HG03066 (cell line): Measurements from ENCODE around the gene SCNN1B.
"Not testable (repeated sequence)": the region's sequence is repeated elsewhere in the genome, so short reads cannot be mapped to it uniquely, and the experiment has no call there.

Source experiments
- ATAC-seq: cut with Tn5 transposase; IDR thresholded peaks from one replicate; pipeline ENCODE4 v1.9.1; 2021; ENCODE audit warnings: low read depth; ENCODE audit not compliant: unreplicated experiment

Gene SCNN1B

DNA sequence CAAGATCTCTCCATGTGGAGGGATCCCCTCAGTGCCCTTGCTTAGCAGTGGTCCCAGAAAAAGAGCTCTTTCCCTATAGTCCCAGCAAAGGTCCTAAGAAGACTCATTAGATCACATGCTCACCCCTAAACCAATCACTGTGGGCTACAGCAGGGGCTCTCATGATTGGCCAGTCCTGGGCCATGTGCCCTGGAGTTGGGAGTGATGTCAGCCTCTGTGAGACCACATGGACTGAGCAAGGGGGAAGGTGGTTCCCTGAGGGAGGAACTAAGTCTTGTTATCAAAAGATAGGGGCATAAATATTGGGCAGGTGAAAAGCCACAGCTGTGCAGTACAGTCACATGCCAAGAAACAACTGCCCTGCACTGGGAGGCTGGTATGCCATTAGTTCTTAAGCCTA is 51.3 kb downstream of the SCNN1B start:
- ATAC-seq, result no peak

- no peak for ATAC-seq
Observed at GRCh38 chr16:23354246-23354645, 52.1 kb downstream of the SCNN1B start.

DNA sequence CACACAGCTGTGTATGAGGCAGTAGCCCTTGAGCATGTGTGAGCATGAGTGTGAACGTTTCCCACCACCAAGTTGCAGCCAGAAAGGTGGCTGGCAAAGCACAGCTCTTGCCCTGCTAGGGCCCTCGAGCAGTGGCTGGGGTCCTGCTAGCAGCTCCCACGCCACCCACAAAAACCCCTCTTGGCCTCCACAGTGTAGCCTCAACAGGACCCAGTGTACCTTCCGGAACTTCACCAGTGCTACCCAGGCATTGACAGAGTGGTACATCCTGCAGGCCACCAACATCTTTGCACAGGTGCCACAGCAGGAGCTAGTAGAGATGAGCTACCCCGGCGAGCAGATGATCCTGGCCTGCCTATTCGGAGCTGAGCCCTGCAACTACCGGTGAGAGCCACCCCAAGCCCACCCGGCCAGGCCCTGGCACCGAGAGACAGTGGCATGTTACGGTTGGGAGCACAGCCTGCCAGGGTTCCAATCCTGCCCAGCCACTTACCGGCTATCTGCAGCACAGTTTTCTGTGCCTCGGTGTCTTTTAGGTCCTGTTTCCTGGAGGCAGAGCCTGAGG is 53.1 kb downstream of the SCNN1B start:
- ATAC-seq, result no peak

- no peak for ATAC-seq
Observed at GRCh38 chr16:23356941-23357340, 54.8 kb downstream of the SCNN1B start.

GRCh38 chr16:23357761-23358290 is 55.7 kb downstream of the SCNN1B start:
- no peak for ATAC-seq

DNA sequence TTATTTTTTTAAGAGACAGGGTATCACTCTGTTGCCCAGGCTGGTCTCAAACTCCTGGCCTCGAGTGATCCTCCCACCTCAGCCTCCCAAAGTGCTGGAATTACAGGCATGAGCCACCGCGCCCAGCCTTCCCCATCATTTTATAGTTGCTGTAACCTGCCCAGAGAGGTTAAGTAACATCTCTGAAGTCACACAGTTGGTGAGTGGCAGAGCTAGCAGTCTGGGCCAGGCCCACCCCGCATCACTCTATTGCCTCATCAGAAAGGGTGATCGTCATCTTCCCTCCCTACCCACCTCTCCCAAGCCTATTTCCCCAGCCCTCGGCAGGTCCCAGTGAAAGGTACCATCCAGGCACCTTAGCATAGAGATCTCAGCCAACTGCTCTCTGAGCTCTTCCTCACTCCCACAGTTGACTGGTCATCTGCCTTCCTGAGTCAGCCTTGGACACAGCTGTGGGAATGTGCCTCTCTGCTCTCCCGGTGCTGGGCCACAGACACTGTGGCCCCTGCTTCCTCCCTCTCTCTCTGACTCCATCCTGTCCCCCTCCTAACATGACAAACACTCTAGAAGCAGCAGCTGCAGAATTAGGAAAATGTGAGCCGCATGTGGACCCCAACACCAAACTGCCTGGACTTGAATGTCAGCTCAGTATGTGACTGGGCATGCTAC is 57.1 kb downstream of the SCNN1B start:
- ATAC-seq, result no peak

DNA sequence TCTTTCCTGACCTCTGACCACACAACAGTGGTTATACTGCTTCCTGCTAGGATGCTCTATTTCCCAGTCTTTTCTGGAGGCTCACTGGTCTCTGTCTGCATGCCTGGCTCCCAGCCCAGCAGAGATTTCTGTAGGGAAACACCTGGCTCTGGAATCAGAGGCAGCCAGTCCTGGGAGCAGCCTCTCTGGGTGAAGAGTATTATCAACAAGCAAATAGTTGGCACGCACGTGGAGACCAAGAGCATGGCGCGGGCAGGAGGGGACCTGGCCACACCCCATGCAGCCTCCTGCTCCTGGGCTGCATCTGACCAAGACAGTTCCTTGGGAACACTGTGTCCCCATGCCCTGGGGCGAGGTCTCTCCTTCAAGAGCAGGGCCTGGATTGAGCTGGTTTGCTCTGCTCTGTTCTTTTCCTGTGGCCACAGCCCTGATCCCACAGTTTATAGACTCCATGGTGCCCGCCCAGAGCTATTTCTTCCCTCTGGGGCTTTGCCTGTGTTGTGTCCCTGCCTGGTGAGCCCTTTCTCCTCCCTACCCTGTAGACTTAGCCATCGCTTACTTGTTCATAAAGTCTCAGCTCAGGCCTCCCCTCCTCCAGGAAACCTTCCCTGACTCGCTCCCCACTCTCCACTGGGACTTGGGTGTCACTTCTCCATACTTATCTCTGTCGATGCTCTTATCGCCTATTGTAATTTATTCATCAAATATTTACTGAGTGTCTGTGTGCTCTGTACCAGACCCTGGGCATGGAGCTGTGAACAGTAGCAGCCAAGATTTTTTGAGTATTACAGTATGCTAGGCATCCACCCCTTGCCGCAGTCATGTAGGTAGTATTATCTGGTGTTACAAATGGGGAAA is 60.6 kb downstream of the SCNN1B start:
- no peak for ATAC-seq

DNA sequence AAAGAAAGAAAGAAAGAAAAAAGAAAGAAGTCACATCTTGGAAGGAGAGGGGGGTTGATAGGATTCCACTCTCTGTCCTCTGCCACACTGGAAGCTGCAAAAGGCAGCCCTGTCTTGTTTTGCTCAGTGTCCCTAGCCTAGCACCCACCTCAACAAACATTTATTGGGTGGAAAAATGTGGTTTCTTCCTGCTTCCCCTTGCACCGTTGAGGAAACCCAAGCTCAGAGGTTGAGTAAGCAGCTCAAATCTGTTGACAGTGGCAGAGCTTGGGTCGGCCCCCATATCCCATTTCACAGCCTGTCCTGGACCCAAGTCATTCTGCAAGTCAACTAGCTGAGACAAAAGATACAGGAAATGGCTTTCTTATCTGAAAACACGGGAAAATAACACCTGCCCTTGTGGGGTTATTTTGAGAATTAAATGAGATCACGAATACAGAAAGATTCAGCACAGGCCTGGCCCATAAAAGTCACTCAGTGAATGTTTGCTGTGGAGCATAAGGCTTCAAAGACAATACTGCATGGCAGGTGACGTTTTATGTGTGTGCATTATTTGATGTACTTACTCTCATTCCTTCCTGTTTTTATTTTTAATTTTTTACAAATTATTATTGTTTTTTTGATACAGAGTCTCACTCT is 63.6 kb downstream of the SCNN1B start:
- ATAC-seq, result no peak

GRCh38 chr16:23366341-23366740 is 64.2 kb downstream of the SCNN1B start:
- not testable (repeated sequence) for ATAC-seq

- no peak for ATAC-seq
Observed at GRCh38 chr16:23367564-23367963, 65.5 kb downstream of the SCNN1B start.

GRCh38 chr16:23367988-23368387 is 65.9 kb downstream of the SCNN1B start:
- ATAC-seq, result no peak

GRCh38 chr16:23368469-23368868 is 66.4 kb downstream of the SCNN1B start:
- ATAC-seq, result no peak

DNA sequence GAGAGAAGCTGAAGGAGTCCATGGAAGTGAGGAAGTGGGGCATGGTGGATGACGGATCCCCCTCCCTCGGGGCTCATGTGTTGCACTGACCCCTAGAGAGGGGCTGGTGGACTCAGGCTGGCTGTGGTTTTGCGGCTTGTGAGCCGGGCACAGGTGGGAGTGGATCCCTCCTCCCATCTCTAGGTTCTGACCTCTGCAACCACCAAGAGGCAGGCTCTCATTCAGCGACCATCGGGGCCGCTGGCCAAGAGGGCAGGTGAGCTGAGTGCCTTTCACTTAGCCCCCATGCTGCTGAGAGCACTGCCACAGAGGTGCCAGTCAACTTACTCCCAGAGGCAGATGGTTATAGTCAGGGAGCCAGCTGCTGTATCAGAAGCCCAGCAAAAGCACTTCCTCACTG is 67.3 kb downstream of the SCNN1B start:
- no peak for ATAC-seq

DNA sequence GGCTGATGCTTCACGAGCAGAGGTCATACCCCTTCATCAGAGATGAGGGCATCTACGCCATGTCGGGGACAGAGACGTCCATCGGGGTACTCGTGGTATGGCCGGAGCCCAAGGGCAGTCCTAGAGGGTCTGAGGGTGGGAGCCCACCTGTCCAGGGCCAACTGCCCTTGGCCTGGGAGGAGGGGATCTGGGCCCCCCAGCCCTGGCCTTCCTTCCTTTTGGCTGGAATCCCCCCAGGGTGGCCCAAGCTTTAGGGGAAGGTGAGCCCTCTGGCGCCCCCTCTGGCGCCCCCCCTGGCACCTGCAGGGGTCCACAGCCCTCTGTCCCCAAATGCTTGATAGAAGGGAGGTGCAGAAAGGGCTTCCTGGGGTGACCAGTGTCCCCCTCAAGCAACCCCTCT is 69.3 kb downstream of the SCNN1B start:
- ATAC-seq, result no peak

DNA sequence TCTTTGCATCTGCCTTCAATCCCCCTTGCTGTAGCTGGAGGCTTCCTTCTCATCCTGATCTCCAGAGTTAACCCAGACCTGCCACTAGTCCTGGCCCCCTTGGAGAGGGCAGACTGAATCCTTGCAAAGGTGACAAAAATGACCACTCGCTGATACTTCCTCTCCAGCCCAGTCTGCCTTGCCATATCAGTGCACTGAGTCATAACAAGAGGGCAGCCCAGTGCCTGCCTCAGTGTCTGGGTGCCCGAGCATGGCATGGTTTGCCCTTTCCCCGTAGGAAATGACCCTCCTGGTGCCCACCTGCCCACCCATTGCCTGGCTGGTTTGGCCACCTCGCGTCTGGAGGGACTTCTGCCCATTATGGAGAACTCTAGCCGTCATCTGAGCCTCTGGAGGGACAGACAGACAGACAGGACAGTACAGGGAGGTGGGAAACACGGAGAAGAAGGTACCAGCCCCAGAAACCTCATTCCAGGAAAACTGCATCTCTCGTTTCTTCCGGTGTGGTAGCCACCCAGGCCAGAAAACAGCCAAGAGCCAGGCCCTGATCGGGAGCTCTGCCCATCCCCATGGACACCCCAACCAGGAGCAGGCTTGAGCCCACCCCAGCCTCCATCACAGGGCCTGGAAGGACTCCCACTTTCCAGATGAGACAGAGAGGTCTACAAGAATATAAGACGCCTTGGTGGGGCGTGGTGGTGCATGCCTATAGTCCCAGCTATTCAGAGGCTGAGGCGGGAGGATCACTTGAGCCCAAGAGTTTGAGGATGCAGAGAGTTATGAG is 71.5 kb downstream of the SCNN1B start:
- ATAC-seq, result no peak

- no peak for ATAC-seq
Observed at GRCh38 chr16:23374721-23375510, 72.8 kb downstream of the SCNN1B start.

GRCh38 chr16:23375643-23376042 is 73.5 kb downstream of the SCNN1B start:
- ATAC-seq, result no peak

DNA sequence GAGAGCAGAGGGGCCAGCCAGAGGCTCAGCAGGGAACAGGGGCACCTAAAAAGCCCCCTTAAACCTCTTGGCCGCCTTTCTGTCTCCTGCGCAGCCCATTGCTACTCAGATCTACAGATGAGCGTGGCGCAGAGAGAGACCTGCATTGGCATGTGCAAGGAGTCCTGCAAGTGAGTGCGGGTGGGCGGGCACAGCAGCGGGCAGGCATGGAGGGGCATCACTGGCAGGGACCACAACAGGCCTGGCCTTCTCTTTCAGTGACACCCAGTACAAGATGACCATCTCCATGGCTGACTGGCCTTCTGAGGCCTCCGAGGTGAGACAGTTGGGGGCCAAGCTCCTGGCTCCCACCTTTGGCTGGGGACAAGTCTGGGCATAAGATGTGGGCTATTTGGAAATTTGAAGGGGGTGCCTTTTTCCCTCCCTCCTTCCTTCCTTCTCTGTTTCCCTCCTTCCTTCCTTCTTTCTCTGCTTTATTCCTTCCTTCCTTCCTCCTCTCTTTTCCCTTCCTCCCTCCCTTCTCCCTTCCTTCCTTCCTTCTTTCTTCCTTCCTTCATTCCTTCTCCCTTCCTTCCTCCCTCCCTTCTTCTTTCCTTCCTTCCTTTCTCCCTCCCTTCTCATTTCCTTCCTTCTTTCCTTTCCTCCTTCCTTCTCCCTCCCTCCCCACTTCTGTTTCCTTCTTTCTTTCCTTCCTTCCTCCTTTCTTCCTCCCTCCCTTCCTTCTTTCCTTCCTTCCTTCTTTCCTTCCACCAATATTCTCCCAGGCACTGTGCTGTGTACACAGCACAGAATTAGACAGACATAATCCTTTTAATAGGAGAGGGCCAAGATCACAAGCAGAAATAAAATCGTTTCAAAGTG is 75.2 kb downstream of the SCNN1B start:
- ATAC-seq, result no peak

- ATAC-seq, result no peak
Observed at GRCh38 chr16:23378256-23378655, 76.2 kb downstream of the SCNN1B start.
